Spleen (tissue), 7 donors: Measurements from ENCODE around the gene CCDC82.

Experiments
- POLR2A ChIP-seq, 3 donors: fragments of 450-650 bp; IDR thresholded peaks; one replicate each; pipeline ENCODE4 v1.5.1; 2017; ENCODE audit warnings: antibody characterized with exemption in 3 of 3, mild to moderate bottlenecking in 1 of 3
- POLR2AphosphoS5 ChIP-seq, 3 donors: sonication (generic); formaldehyde crosslinking; IDR thresholded peaks; one replicate each; pipeline ENCODE4 v1.5.1; 2017; ENCODE audit warnings: antibody characterized with exemption in 3 of 3
- TF ChIP-seq, protein P1 (sequence below), 11 experiments: fragments of 200-600 bp in 7 of 11; fragments of 450-650 bp in 4 of 11; sonication (generic) in 4 of 11; IDR thresholded peaks in 8 of 11; conservative IDR thresholded peaks in 3 of 11; 1 replicate in 7 of 11; 2 replicates in 4 of 11; pipeline versions ENCODE4 v1.4.0 to v1.8.0; 2016 to 2021; ENCODE audit warnings: antibody characterized with exemption in 11 of 11, inconsistent platforms in 4 of 11, mild to moderate bottlenecking in 1 of 11
- donor health status: DM: no; HTN: no; CAD: no; lungs with moderate emphysema.
- donor health status: DM: no; HTN: no; CAD: no.
- donor health status: DM: no; HTN: no; CAD: no.

DNA sequence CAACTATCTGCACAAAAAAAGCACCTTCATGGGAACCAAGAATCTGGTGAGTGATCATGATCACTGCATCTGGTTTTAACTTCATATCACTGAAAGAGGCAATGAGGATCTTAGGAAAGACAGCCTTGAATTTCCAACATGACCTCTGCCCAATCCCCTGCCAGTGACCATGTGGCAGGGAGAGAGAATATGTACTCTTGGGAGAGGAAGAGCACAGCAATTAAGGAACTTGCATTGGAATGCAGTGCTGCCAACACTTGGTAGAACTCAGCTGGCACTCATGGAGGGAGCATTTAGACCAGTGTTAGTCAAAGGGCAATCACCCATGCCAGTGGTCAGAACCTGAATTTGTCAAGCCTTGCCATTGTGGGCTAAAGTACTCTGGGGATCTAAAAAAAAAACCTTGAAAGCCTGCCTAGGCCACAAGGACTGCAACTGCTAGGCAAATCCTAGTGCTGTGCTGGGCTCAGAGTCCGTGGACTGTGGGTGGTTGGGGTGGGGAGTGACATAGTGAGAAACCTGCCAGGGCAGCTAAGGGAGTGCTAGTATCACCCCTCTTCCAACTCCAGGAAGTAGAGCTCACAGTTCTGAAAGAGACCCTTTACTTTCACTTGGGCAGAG, 23.2 kb upstream of the CCDC82 start:
- TF ChIP-seq POLR2A (IDR thresholded peaks at IDR 0.05) (no peak), POLR2AphosphoS5 (IDR thresholded peaks at IDR 0.05) (no peak)
- TF ChIP-seq, protein P1, sequence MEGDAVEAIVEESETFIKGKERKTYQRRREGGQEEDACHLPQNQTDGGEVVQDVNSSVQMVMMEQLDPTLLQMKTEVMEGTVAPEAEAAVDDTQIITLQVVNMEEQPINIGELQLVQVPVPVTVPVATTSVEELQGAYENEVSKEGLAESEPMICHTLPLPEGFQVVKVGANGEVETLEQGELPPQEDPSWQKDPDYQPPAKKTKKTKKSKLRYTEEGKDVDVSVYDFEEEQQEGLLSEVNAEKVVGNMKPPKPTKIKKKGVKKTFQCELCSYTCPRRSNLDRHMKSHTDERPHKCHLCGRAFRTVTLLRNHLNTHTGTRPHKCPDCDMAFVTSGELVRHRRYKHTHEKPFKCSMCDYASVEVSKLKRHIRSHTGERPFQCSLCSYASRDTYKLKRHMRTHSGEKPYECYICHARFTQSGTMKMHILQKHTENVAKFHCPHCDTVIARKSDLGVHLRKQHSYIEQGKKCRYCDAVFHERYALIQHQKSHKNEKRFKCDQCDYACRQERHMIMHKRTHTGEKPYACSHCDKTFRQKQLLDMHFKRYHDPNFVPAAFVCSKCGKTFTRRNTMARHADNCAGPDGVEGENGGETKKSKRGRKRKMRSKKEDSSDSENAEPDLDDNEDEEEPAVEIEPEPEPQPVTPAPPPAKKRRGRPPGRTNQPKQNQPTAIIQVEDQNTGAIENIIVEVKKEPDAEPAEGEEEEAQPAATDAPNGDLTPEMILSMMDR (IDR thresholded peaks at IDR 0.05 in 8 of 11, conservative IDR thresholded peaks at IDR 0.05 in 3 of 11) = no peak
